ENCODE results near the gene TEX19.

- TF ChIP-seq CTCF (IDR thresholded peaks at IDR 0.05) (no peak), POLR2A (IDR thresholded peaks at IDR 0.05) (no peak)
These were observed 25.5 kb upstream of the TEX19 start, which contains the start of gene SECTM1 for GRCh38 chr17:82333279-82334171.
